HepG2 (cell line): Measurements from ENCODE around the gene AUTS2. TPM values are rescaled to one million over a fixed set of nuclear protein-coding genes. Genes with fewer than 3 reads are reported as not detected.

Source experiments
- ATAC-seq: fragments of 200-7000 bp; cut with Tn5 transposase; 3 replicates; pipeline ENCODE4 v1.9.1; 2020; ENCODE audit warnings: mild to moderate bottlenecking, moderate library complexity
- BruUV-seq: library from RNA; stranded (reverse); fragments of 400-500 nt; replicated peaks from 2 replicates; lab custom pipeline; 2021; lab: Mats Ljungman, UMichigan
- CTCF ChIA-PET: fragments of 300-600 bp; formaldehyde crosslinking; extraction: SDS; loops from one replicate; lab custom pipeline; 2021; ENCODE audit warnings: low total read pairs, inconsistent platforms, low intra/inter-chr PET ratio; lab: Yijun Ruan, JAX
- POLR2A ChIA-PET: fragments of 350-600 bp; sonication (Branson Sonifier 250); formaldehyde crosslinking; loops from one replicate; lab custom pipeline; 2020; ENCODE audit warnings: antibody characterized with exemption, inconsistent platforms; lab: Yijun Ruan, JAX
- DNase-seq: peaks from one replicate; pipeline ENCODE4 v3.0.0-alpha.2; 2015; ENCODE audit warnings: low spot score
- FAIRE-seq: peaks from 3 replicates; lab custom pipeline; 2011; peaks lifted over from hg19 to GRCh38; lab: Jason Lieb, UNC
- H2AFZ ChIP-seq: one replicate; pipeline ENCODE4 v1.6.1; 2011; ENCODE audit warnings: low read length, inconsistent platforms
- H3K27ac ChIP-seq: fragments of 300-600 bp; 3 replicates; pipeline ENCODE4 v1.8.0; 2011; ENCODE audit warnings: mixed run types, mild to moderate bottlenecking, mixed read lengths, low read length, inconsistent platforms; ENCODE audit not compliant: insufficient read depth; ENCODE audit errors: extremely low read length
- H3K27me3 ChIP-seq, 2 experiments: fragments of 200-600 bp in 1 of 2; 2 replicates in 1 of 2; 3 replicates in 1 of 2; pipeline versions ENCODE4 v1.6.0 to v1.8.0; 2011; ENCODE audit warnings: low read length in 2 of 2, mild to moderate bottlenecking in 2 of 2, moderate library complexity in 2 of 2, inconsistent platforms in 1 of 2; ENCODE audit not compliant: insufficient read depth in 2 of 2, control insufficient read depth in 1 of 2
- H3K36me3 ChIP-seq, 2 experiments: fragments of 200-600 bp in 1 of 2; replicated peaks in 1 of 2; 2 replicates in 1 of 2; 3 replicates in 1 of 2; pipeline versions ENCODE4 v1.5.1 to v1.8.0; 2011; ENCODE audit warnings: low read length in 2 of 2, inconsistent platforms in 1 of 2; ENCODE audit not compliant: insufficient read depth in 2 of 2, control insufficient read depth in 1 of 2
- H3K4me1 ChIP-seq: 2 replicates; pipeline ENCODE4 v1.5.1; 2012; ENCODE audit warnings: low read length, inconsistent platforms; ENCODE audit not compliant: insufficient read depth
- H3K4me2 ChIP-seq: 2 replicates; pipeline ENCODE4 v1.6.0; 2011; ENCODE audit warnings: low read depth, low read length, inconsistent platforms
- H3K4me3 ChIP-seq, 3 experiments: fragments of 200-600 bp in 1 of 3; sonication (generic), shearing (Covaris generic) in 1 of 3; replicated peaks in 1 of 3; 2 replicates each; pipeline ENCODE4 v1.5.1; 2011 to 2016; ENCODE audit warnings: low read length in 3 of 3, inconsistent platforms in 2 of 3, low read depth in 2 of 3, mild to moderate bottlenecking in 2 of 3, control low read depth in 1 of 3, mixed read lengths in 1 of 3; ENCODE audit not compliant: insufficient read depth in 1 of 3
- H3K79me2 ChIP-seq: one replicate; pipeline ENCODE4 v1.6.1; 2011; ENCODE audit warnings: low read length, inconsistent platforms; ENCODE audit not compliant: insufficient read depth
- H3K9ac ChIP-seq: 2 replicates; pipeline ENCODE4 v1.6.0; 2011; ENCODE audit warnings: mild to moderate bottlenecking, low read depth, low read length, inconsistent platforms; ENCODE audit not compliant: insufficient read depth
- H3K9me3 ChIP-seq: 2 replicates; pipeline ENCODE4 v1.5.1; 2012; ENCODE audit warnings: mild to moderate bottlenecking, low read length
- H4K20me1 ChIP-seq: 2 replicates; pipeline ENCODE4 v1.6.0; 2011; ENCODE audit warnings: inconsistent platforms, mild to moderate bottlenecking, low read length, moderate library complexity; ENCODE audit not compliant: insufficient read depth
- ASH2L ChIP-seq: fragments of 300-600, 200-600 bp; sonication (generic); IDR thresholded peaks from 2 replicates; pipeline ENCODE4 v1.7.0; 2017; ENCODE audit warnings: low read depth, mild to moderate bottlenecking, moderate library complexity, mixed read lengths, low read length; ENCODE audit not compliant: insufficient read length
- KLF13 ChIP-seq: sonication (generic); formaldehyde crosslinking; IDR thresholded peaks from 2 replicates; pipeline ENCODE4 v1.4.0; 2020; ENCODE audit warnings: mild to moderate bottlenecking, missing genetic modification reagents
- NFE2L2 ChIP-seq: fragments of 150-350 bp; IDR thresholded peaks from 2 replicates; pipeline ENCODE4 v1.6.1; 2014; ENCODE audit warnings: low read length
- NRL ChIP-seq: sonication (generic); formaldehyde crosslinking; IDR thresholded peaks from 2 replicates; pipeline ENCODE4 v1.5.0; 2020; ENCODE audit warnings: missing genetic modification reagents, mild to moderate bottlenecking, moderate library complexity, borderline replicate concordance
- SMARCC2 ChIP-seq: fragments of 450-650 bp; IDR thresholded peaks from 2 replicates; pipeline ENCODE4 v1.6.1; 2017; ENCODE audit warnings: antibody characterized with exemption, mild to moderate bottlenecking
- SNAPC2 ChIP-seq: sonication (generic); formaldehyde crosslinking; IDR thresholded peaks from 2 replicates; pipeline ENCODE4 v1.8.1; 2022; ENCODE audit warnings: mild to moderate bottlenecking, missing genetic modification reagents
- TARDBP ChIP-seq: sonication (generic); formaldehyde crosslinking; IDR thresholded peaks from 2 replicates; pipeline ENCODE4 v1.8.0; 2022; ENCODE audit warnings: mild to moderate bottlenecking, missing genetic modification reagents
- TCF12 ChIP-seq, 2 experiments: fragments of 450-650 bp in 1 of 2; sonication (generic) in 1 of 2; formaldehyde crosslinking in 1 of 2; IDR thresholded peaks; 2 replicates each; pipeline versions ENCODE4 v1.6.1 to v1.8.0; 2017 to 2022; ENCODE audit warnings: antibody characterized with exemption in 1 of 2, mild to moderate bottlenecking in 1 of 2, missing genetic modification reagents in 1 of 2, moderate library complexity in 1 of 2
- TCF7L2 ChIP-seq: IDR thresholded peaks from 2 replicates; pipeline ENCODE4 v1.6.1; 2011; ENCODE audit warnings: mild to moderate bottlenecking, low read depth, low read length, moderate library complexity
- ZIK1 ChIP-seq: sonication (generic); formaldehyde crosslinking; IDR thresholded peaks from 2 replicates; pipeline ENCODE4 v1.5.0; 2020; ENCODE audit warnings: mild to moderate bottlenecking, low read depth, missing genetic modification reagents, borderline replicate concordance
- ZMYM4 ChIP-seq: sonication (generic); formaldehyde crosslinking; IDR thresholded peaks from 2 replicates; pipeline ENCODE4 v1.8.1; 2023; ENCODE audit warnings: mild to moderate bottlenecking, missing genetic modification reagents
- ZNF207 ChIP-seq: fragments of 450-650 bp; IDR thresholded peaks from 2 replicates; pipeline ENCODE4 v1.6.1; 2016; ENCODE audit warnings: antibody characterized with exemption, borderline replicate concordance
- ZNF552 ChIP-seq: sonication (generic); formaldehyde crosslinking; IDR thresholded peaks from 2 replicates; pipeline ENCODE4 v1.9.0; 2022; ENCODE audit warnings: missing genetic modification reagents, mild to moderate bottlenecking, borderline replicate concordance
- ZNF766 ChIP-seq: sonication (generic); formaldehyde crosslinking; IDR thresholded peaks from 2 replicates; pipeline ENCODE4 v1.5.0; 2020; ENCODE audit warnings: missing genetic modification reagents, borderline replicate concordance
- ZNF772 ChIP-seq: sonication (generic); formaldehyde crosslinking; IDR thresholded peaks from 2 replicates; pipeline ENCODE4 v1.5.0; 2020; ENCODE audit warnings: mild to moderate bottlenecking, missing genetic modification reagents
- ZNF777 ChIP-seq: sonication (generic); formaldehyde crosslinking; IDR thresholded peaks from 2 replicates; pipeline ENCODE4 v1.4.0; 2020; ENCODE audit warnings: missing genetic modification reagents
- ZNF792 ChIP-seq: IDR thresholded peaks from 2 replicates; pipeline ENCODE4 v1.6.1; 2016
- WGBS: methylation state at CpG from one replicate; pipeline ENCODE4 v1.1.6; 2017; ENCODE audit warnings: low lambda C conversion rate; 5-methylcytosine and 5-hydroxymethylcytosine counted together
- in situ Hi-C: cut with HindIII; loops from 2 replicates; pipeline ENCODE4 v1.10.0; 2017; ENCODE audit warnings: low pct_unique_long_range_greater_than_20kb; ENCODE audit not compliant: extremely low pct_ligation_motif_present
- intact Hi-C: fragments of 100-400 bp; cut with micrococcal nuclease; formaldehyde crosslinking; loops from one replicate; pipeline ENCODE4 v1.10.0; 2022; ENCODE audit not compliant: unreplicated experiment
- polyA plus RNA-seq, 8 experiments: library from polyadenylated mRNA; depleted of rRNA in 3 of 8; stranded (reverse) in 7 of 8; unstranded in 1 of 8; fragments of >200 nt; fragmentation: Illumina TruSeq in 4 of 8; extraction: Trizol in 4 of 8; gene quantifications; 2 replicates each; pipeline versions ENCODE4 v1.2.1 to v1.2.3, GENCODE V29; 2011 to 2016; ENCODE audit warnings: low read depth in 4 of 8, missing spikeins in 1 of 8, mixed read lengths in 1 of 8; ENCODE audit not compliant: insufficient read depth in 1 of 8
- total RNA-seq, 5 experiments: library from RNA; depleted of rRNA; stranded (reverse); fragments of >200 nt; fragmentation: Illumina TruSeq; extraction: Trizol; gene quantifications; 2 replicates each; pipeline ENCODE4 v1.2.3, GENCODE V29; 2016; ENCODE audit warnings: low read depth in 1 of 5

AUTS2 gene
- total and polyA plus RNA-seq, 2 of the 13 experiments (the other 11 are each of a cell fraction or from before 2014, with no cell fraction given): 0.38 TPM; not detected in 1

- H3K9me3 ChIP-seq: no peaks in the 10 kb centered on the region
- in situ Hi-C loops (no loop called here), intact Hi-C loops (no loop called here)
- H3K9ac ChIP-seq: no peak overlapping the region
- no peak for FAIRE-seq
- no peaks in the 10 kb centered on the region for H4K20me1 ChIP-seq
- no TSS peak for BruUV-seq
- no peak overlapping the region for H3K4me2 ChIP-seq
- no peaks in the 10 kb centered on the region for H3K79me2 ChIP-seq
- TF ChIP-seq ZNF766 (CRISPR knock-in tag): no peak
- no peak for TF ChIP-seq NFE2L2
- TF ChIP-seq ZNF792 (CRISPR knock-in tag): no peak
- TF ChIP-seq TCF12 (IDR thresholded peaks at IDR 0.05): no peak
- TF ChIP-seq TCF12 (CRISPR knock-in tag; IDR thresholded peaks at IDR 0.05): no peak
- no peak for TF ChIP-seq TARDBP (CRISPR knock-in tag)
- no peak for TF ChIP-seq SMARCC2
- no peak for TF ChIP-seq TCF7L2
- TF ChIP-seq ZMYM4: no peak
- no peak for TF ChIP-seq NRL (CRISPR knock-in tag)
- no peak for TF ChIP-seq ZNF207
- TF ChIP-seq ZNF772 (CRISPR knock-in tag): no peak
- no peak for TF ChIP-seq SNAPC2 (CRISPR knock-in tag)
- no peak for TF ChIP-seq KLF13
- no peak for TF ChIP-seq ASH2L
- no peak for TF ChIP-seq ZNF777 (CRISPR knock-in tag)
- TF ChIP-seq ZNF552 (CRISPR knock-in tag): no peak
- TF ChIP-seq ZIK1 (CRISPR knock-in tag): no peak
- TF ChIP-seq, all 625 proteins: peak for 0
- Histone ChIP-seq H3K4me1 (no peaks in the 10 kb centered on the region), H3K27ac (no peak overlapping the region), H2AFZ (no peak overlapping the region), H3K36me3 (no peaks in the 10 kb centered on the region), H3K27me3 (no peaks in the 10 kb centered on the region), H3K4me3 (no peak overlapping the region)
- WGBS: 67% methylated on average over 3 of the region's 6 CpGs
- POLR2A ChIA-PET: no interaction called here
- CTCF ChIA-PET: no interaction called here
- ATAC-seq (no peak), DNase-seq (no peak)
Measured at GRCh38 chr7:70063371-70063770, 465.1 kb downstream of the AUTS2 start.
